HepG2 (cell line): ENCODE data around the gene PROX1. TPM values are rescaled to one million over a fixed set of nuclear protein-coding genes. Genes with fewer than 3 reads are reported as not detected.
A peak's percentile ranks its signal among the peaks of the same experiment; 100 is the strongest.

Source experiments
- EP300 ChIP-seq, 3 experiments: sonication (generic) in 1 of 3; formaldehyde crosslinking in 1 of 3; IDR thresholded peaks; 2 replicates each; pipeline versions ENCODE4 v1.5.1 to v1.6.1; 2011 to 2020; ENCODE audit warnings: low read depth in 2 of 3, low read length in 2 of 3, borderline replicate concordance in 1 of 3, improper control_type of control experiment in 1 of 3, mild to moderate bottlenecking in 1 of 3, missing genetic modification reagents in 1 of 3, moderate library complexity in 1 of 3
- KDM4B ChIP-seq: sonication (generic); formaldehyde crosslinking; IDR thresholded peaks from 2 replicates; pipeline ENCODE4 v1.4.0; 2020; ENCODE audit warnings: missing genetic modification reagents
- KDM5B ChIP-seq: sonication (generic); formaldehyde crosslinking; IDR thresholded peaks from 2 replicates; pipeline ENCODE4 v1.4.0; 2020; ENCODE audit warnings: missing genetic modification reagents, mild to moderate bottlenecking, borderline replicate concordance
- KLF15 ChIP-seq: sonication (generic); formaldehyde crosslinking; IDR thresholded peaks from 2 replicates; pipeline ENCODE4 v1.8.1; 2023; ENCODE audit warnings: borderline replicate concordance, mild to moderate bottlenecking, inconsistent platforms, missing genetic modification reagents, mixed read lengths
- KLF16 ChIP-seq, 2 experiments: sonication (generic) in 1 of 2; formaldehyde crosslinking in 1 of 2; IDR thresholded peaks; 2 replicates each; pipeline versions ENCODE4 v1.6.1 to v1.8.0; 2016 to 2023; ENCODE audit warnings: missing genetic modification reagents in 2 of 2, missing compliant biosample characterization in 1 of 2
- MLLT10 ChIP-seq: sonication (generic); formaldehyde crosslinking; IDR thresholded peaks from 2 replicates; pipeline ENCODE4 v1.4.0; 2020; ENCODE audit warnings: missing genetic modification reagents
- NCOA2 ChIP-seq: sonication (generic); formaldehyde crosslinking; IDR thresholded peaks from 2 replicates; pipeline ENCODE4 v1.8.0; 2022; ENCODE audit warnings: inconsistent platforms
- POLR2G ChIP-seq: fragments of 200-400 bp; formaldehyde crosslinking; IDR thresholded peaks from 2 replicates; pipeline ENCODE4 v1.6.1; 2018; ENCODE audit warnings: mild to moderate bottlenecking, low read depth, low read length, moderate library complexity
- ZMYM4 ChIP-seq: sonication (generic); formaldehyde crosslinking; IDR thresholded peaks from 2 replicates; pipeline ENCODE4 v1.8.1; 2023; ENCODE audit warnings: mild to moderate bottlenecking, missing genetic modification reagents
- polyA plus RNA-seq, 8 experiments: library from polyadenylated mRNA; depleted of rRNA in 3 of 8; stranded (reverse) in 7 of 8; unstranded in 1 of 8; fragments of >200 nt; fragmentation: Illumina TruSeq in 4 of 8; extraction: Trizol in 4 of 8; gene quantifications; 2 replicates each; pipeline versions ENCODE4 v1.2.1 to v1.2.3, GENCODE V29; 2011 to 2016; ENCODE audit warnings: low read depth in 4 of 8, missing spikeins in 1 of 8, mixed read lengths in 1 of 8; ENCODE audit not compliant: insufficient read depth in 1 of 8
- total RNA-seq, 5 experiments: library from RNA; depleted of rRNA; stranded (reverse); fragments of >200 nt; fragmentation: Illumina TruSeq; extraction: Trizol; gene quantifications; 2 replicates each; pipeline ENCODE4 v1.2.3, GENCODE V29; 2016; ENCODE audit warnings: low read depth in 1 of 5
- TF ChIP-seq, protein P1 (sequence below): sonication (generic); formaldehyde crosslinking; IDR thresholded peaks from 2 replicates; pipeline ENCODE4 v1.4.0; 2020; ENCODE audit warnings: missing genetic modification reagents, mild to moderate bottlenecking, borderline replicate concordance
- TF ChIP-seq, protein P2 (sequence below): IDR thresholded peaks from 2 replicates; pipeline ENCODE4 v1.6.1; 2018; ENCODE audit warnings: missing genetic modification reagents
- TF ChIP-seq, protein P3 (sequence below): IDR thresholded peaks from 2 replicates; pipeline ENCODE4 v1.6.1; 2016; ENCODE audit warnings: missing compliant biosample characterization, missing genetic modification reagents, borderline replicate concordance
- TF ChIP-seq, protein P4 (sequence below): sonication (generic); formaldehyde crosslinking; IDR thresholded peaks from 2 replicates; pipeline ENCODE4 v1.4.0; 2020; ENCODE audit warnings: mild to moderate bottlenecking, missing genetic modification reagents
- TF ChIP-seq, protein P5 (sequence below): sonication (generic); formaldehyde crosslinking; IDR thresholded peaks from 2 replicates; pipeline ENCODE4 v1.4.0; 2020; ENCODE audit warnings: missing genetic modification reagents

PROX1 gene
- total and polyA plus RNA-seq, 2 of the 13 experiments (the other 11 are each of a cell fraction or from before 2014, with no cell fraction given) = 12.3 to 30.2 TPM

DNA sequence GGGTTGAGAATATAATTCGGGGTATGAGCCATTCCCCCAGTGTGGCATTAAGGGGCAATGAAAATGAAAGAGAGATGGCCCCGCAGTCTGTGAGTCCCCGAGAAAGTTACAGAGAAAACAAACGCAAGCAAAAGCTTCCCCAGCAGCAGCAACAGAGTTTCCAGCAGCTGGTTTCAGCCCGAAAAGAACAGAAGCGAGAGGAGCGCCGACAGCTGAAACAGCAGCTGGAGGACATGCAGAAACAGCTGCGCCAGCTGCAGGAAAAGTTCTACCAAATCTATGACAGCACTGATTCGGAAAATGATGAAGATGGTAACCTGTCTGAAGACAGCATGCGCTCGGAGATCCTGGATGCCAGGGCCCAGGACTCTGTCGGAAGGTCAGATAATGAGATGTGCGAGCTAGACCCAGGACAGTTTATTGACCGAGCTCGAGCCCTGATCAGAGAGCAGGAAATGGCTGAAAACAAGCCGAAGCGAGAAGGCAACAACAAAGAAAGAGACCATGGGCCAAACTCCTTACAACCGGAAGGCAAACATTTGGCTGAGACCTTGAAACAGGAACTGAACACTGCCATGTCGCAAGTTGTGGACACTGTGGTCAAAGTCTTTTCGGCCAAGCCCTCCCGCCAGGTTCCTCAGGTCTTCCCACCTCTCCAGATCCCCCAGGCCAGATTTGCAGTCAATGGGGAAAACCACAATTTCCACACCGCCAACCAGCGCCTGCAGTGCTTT, 9.4 kb downstream of the PROX1 start (continued):
- TF ChIP-seq, protein P1, sequence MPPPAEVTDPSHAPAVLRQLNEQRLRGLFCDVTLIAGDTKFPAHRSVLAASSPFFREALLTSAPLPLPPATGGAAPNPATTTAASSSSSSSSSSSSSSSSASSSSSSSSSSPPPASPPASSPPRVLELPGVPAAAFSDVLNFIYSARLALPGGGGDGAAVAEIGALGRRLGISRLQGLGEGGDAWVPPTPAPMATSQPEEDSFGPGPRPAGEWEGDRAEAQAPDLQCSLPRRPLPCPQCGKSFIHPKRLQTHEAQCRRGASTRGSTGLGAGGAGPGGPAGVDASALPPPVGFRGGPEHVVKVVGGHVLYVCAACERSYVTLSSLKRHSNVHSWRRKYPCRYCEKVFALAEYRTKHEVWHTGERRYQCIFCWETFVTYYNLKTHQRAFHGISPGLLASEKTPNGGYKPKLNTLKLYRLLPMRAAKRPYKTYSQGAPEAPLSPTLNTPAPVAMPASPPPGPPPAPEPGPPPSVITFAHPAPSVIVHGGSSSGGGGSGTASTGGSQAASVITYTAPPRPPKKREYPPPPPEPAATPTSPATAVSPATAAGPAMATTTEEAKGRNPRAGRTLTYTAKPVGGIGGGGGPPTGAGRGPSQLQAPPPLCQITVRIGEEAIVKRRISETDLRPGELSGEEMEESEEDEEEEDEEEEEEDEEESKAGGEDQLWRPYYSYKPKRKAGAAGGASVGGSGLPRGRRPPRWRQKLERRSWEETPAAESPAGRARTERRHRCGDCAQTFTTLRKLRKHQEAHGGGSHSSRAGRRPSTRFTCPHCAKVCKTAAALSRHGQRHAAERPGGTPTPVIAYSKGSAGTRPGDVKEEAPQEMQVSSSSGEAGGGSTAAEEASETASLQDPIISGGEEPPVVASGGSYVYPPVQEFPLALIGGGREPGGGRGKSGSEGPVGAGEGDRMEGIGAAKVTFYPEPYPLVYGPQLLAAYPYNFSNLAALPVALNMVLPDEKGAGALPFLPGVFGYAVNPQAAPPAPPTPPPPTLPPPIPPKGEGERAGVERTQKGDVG (CRISPR knock-in tag) = 0 out of 2 replicates have a peak, but pooled peaks have one; percentile 50
- peak; percentile 49; the same call in 1 of the 2 replicates for TF ChIP-seq NCOA2 (CRISPR knock-in tag)
- TF ChIP-seq, protein P2, sequence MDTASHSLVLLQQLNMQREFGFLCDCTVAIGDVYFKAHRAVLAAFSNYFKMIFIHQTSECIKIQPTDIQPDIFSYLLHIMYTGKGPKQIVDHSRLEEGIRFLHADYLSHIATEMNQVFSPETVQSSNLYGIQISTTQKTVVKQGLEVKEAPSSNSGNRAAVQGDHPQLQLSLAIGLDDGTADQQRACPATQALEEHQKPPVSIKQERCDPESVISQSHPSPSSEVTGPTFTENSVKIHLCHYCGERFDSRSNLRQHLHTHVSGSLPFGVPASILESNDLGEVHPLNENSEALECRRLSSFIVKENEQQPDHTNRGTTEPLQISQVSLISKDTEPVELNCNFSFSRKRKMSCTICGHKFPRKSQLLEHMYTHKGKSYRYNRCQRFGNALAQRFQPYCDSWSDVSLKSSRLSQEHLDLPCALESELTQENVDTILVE (CRISPR knock-in tag) = no peak
- TF ChIP-seq, protein P3, sequence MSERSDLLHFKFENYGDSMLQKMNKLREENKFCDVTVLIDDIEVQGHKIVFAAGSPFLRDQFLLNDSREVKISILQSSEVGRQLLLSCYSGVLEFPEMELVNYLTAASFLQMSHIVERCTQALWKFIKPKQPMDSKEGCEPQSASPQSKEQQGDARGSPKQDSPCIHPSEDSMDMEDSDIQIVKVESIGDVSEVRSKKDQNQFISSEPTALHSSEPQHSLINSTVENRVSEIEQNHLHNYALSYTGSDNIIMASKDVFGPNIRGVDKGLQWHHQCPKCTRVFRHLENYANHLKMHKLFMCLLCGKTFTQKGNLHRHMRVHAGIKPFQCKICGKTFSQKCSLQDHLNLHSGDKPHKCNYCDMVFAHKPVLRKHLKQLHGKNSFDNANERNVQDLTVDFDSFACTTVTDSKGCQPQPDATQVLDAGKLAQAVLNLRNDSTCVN (CRISPR knock-in tag) = no peak
- TF ChIP-seq, protein P4, sequence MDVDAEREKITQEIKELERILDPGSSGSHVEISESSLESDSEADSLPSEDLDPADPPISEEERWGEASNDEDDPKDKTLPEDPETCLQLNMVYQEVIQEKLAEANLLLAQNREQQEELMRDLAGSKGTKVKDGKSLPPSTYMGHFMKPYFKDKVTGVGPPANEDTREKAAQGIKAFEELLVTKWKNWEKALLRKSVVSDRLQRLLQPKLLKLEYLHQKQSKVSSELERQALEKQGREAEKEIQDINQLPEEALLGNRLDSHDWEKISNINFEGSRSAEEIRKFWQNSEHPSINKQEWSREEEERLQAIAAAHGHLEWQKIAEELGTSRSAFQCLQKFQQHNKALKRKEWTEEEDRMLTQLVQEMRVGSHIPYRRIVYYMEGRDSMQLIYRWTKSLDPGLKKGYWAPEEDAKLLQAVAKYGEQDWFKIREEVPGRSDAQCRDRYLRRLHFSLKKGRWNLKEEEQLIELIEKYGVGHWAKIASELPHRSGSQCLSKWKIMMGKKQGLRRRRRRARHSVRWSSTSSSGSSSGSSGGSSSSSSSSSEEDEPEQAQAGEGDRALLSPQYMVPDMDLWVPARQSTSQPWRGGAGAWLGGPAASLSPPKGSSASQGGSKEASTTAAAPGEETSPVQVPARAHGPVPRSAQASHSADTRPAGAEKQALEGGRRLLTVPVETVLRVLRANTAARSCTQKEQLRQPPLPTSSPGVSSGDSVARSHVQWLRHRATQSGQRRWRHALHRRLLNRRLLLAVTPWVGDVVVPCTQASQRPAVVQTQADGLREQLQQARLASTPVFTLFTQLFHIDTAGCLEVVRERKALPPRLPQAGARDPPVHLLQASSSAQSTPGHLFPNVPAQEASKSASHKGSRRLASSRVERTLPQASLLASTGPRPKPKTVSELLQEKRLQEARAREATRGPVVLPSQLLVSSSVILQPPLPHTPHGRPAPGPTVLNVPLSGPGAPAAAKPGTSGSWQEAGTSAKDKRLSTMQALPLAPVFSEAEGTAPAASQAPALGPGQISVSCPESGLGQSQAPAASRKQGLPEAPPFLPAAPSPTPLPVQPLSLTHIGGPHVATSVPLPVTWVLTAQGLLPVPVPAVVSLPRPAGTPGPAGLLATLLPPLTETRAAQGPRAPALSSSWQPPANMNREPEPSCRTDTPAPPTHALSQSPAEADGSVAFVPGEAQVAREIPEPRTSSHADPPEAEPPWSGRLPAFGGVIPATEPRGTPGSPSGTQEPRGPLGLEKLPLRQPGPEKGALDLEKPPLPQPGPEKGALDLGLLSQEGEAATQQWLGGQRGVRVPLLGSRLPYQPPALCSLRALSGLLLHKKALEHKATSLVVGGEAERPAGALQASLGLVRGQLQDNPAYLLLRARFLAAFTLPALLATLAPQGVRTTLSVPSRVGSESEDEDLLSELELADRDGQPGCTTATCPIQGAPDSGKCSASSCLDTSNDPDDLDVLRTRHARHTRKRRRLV (CRISPR knock-in tag) = no peak
- TF ChIP-seq KDM4B = no peak
- TF ChIP-seq POLR2G = peak; percentile 48; the same call in 1 of the 2 replicates
- no peak for TF ChIP-seq KLF15 (CRISPR knock-in tag)
- peak; percentile 82; the same call in 1 of the 2 replicates for TF ChIP-seq ZMYM4 (CRISPR knock-in tag)
- no peak for TF ChIP-seq KLF16 (CRISPR knock-in tag; IDR thresholded peaks at IDR 0.05)
- peak in 1 of 2 experiments; percentile 62; a peak in 1 of 4 replicates for TF ChIP-seq EP300 (IDR thresholded peaks at IDR 0.05; ENCODE audit: low read depth in 2 of 2, low read length in 2 of 2)
- peak; percentile 45; the same call in 1 of the 2 replicates for TF ChIP-seq EP300 (CRISPR knock-in tag; IDR thresholded peaks at IDR 0.05; ENCODE audit: borderline replicate concordance)
- no peak for TF ChIP-seq MLLT10 (CRISPR knock-in tag)
- no peak for TF ChIP-seq KDM5B (CRISPR knock-in tag)
- TF ChIP-seq, protein P5, sequence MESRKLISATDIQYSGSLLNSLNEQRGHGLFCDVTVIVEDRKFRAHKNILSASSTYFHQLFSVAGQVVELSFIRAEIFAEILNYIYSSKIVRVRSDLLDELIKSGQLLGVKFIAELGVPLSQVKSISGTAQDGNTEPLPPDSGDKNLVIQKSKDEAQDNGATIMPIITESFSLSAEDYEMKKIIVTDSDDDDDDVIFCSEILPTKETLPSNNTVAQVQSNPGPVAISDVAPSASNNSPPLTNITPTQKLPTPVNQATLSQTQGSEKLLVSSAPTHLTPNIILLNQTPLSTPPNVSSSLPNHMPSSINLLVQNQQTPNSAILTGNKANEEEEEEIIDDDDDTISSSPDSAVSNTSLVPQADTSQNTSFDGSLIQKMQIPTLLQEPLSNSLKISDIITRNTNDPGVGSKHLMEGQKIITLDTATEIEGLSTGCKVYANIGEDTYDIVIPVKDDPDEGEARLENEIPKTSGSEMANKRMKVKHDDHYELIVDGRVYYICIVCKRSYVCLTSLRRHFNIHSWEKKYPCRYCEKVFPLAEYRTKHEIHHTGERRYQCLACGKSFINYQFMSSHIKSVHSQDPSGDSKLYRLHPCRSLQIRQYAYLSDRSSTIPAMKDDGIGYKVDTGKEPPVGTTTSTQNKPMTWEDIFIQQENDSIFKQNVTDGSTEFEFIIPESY (CRISPR knock-in tag) = peak; percentile 94
